Measurements from ENCODE around the gene L3MBTL4. TPM values are rescaled to one million over a fixed set of nuclear protein-coding genes. Genes with fewer than 3 reads are reported as not detected.
A peak's percentile ranks its signal among the peaks of the same experiment; 100 is the strongest.

Gene L3MBTL4
- 1.2 and 1.3 TPM in 2 replicates for total RNA-seq (2014; rRNA removed; shearing (Covaris generic))
- polyA plus RNA-seq (2014; cell fraction: nucleus; rRNA removed): 0.07 and 0.50 TPM in 2 replicates

- DNase-seq (ENCODE audit: extremely low read depth, low read depth): peak; percentile 1
Observed at GRCh38 chr18:6414723-6415417, at the start of gene L3MBTL4. Gene L3MBTL4, minus strand, starts transcription at chr18:6414911. Its CDS starts 103,286 bp downstream, at chr18:6311625.

GRCh38 chr18:6452194-6452593, 37.5 kb upstream of the L3MBTL4 start:
- DNase-seq (ENCODE audit: extremely low read depth, low read depth): no peak

GRCh38 chr18:6449213-6449612, 34.5 kb upstream of the L3MBTL4 start:
- no peak for DNase-seq (ENCODE audit: extremely low read depth, low read depth)

- no peak for DNase-seq (ENCODE audit: extremely low read depth, low read depth)
Observed at GRCh38 chr18:6444466-6445228, 29.9 kb upstream of the L3MBTL4 start.

- peak; percentile 3 for DNase-seq (ENCODE audit: extremely low read depth, low read depth)
Observed at GRCh38 chr18:6441200-6441599, 26.5 kb upstream of the L3MBTL4 start.

- DNase-seq (ENCODE audit: extremely low read depth, low read depth): no peak
Observed at GRCh38 chr18:6437937-6438818, 23.5 kb upstream of the L3MBTL4 start.

- DNase-seq (ENCODE audit: extremely low read depth, low read depth): no peak
Observed at GRCh38 chr18:6435731-6436130, 21.0 kb upstream of the L3MBTL4 start.

GRCh38 chr18:6434987-6435709, 20.4 kb upstream of the L3MBTL4 start:
- DNase-seq (ENCODE audit: extremely low read depth, low read depth): no peak

GRCh38 chr18:6434481-6434880, 19.8 kb upstream of the L3MBTL4 start:
- DNase-seq (ENCODE audit: extremely low read depth, low read depth): no peak

- no peak for DNase-seq (ENCODE audit: extremely low read depth, low read depth)
Observed at GRCh38 chr18:6431659-6432318, 17.1 kb upstream of the L3MBTL4 start.

GRCh38 chr18:6428851-6429395, 14.2 kb upstream of the L3MBTL4 start:
- DNase-seq (ENCODE audit: extremely low read depth, low read depth): no peak

GRCh38 chr18:6427286-6427685, 12.6 kb upstream of the L3MBTL4 start:
- no peak for DNase-seq (ENCODE audit: extremely low read depth, low read depth)

GRCh38 chr18:6423289-6423688, 8.6 kb upstream of the L3MBTL4 start:
- no peak for DNase-seq (ENCODE audit: extremely low read depth, low read depth)

- peak; percentile 23 for DNase-seq (ENCODE audit: extremely low read depth, low read depth)
Observed at GRCh38 chr18:6414118-6414722, 491 bp downstream of the L3MBTL4 start.

- no peak for DNase-seq (ENCODE audit: extremely low read depth, low read depth)
Observed at GRCh38 chr18:6413579-6414117, 1.1 kb downstream of the L3MBTL4 start.

GRCh38 chr18:6412933-6413472, 1.7 kb downstream of the L3MBTL4 start:
- DNase-seq (ENCODE audit: extremely low read depth, low read depth): no peak

GRCh38 chr18:6411382-6411781, 3.3 kb downstream of the L3MBTL4 start:
- no peak for DNase-seq (ENCODE audit: extremely low read depth, low read depth)

GRCh38 chr18:6409933-6410332, 4.8 kb downstream of the L3MBTL4 start:
- no peak for DNase-seq (ENCODE audit: extremely low read depth, low read depth)
